K562 (cell line): ENCODE results near the gene CTXN1.

Experiments used
- HMG20B ChIP-seq: fragments of 250-450 bp; sonication (Bioruptor Pico); IDR thresholded peaks from 2 replicates; pipeline ENCODE4 v1.5.0; 2021; ENCODE audit warnings: mild to moderate bottlenecking
- NCOR1 ChIP-seq: fragments of 450-650 bp; IDR thresholded peaks from 2 replicates; pipeline ENCODE4 v1.6.1; 2016; ENCODE audit warnings: mild to moderate bottlenecking, moderate library complexity
- NFXL1 ChIP-seq: fragments of 450-650 bp; formaldehyde crosslinking; IDR thresholded peaks from 2 replicates; pipeline ENCODE4 v1.4.0; 2021; ENCODE audit warnings: mild to moderate bottlenecking
- NFYB ChIP-seq: IDR thresholded peaks from 2 replicates; pipeline ENCODE4 v1.6.1; 2011; ENCODE audit warnings: mild to moderate bottlenecking, moderate library complexity; ENCODE audit not compliant: insufficient read length; ENCODE audit errors: extremely low read depth
- RAD21 ChIP-seq, 2 experiments: fragments of 250-450 bp in 1 of 2; fragments of 450-650 bp in 1 of 2; sonication (Bioruptor Pico) in 1 of 2; formaldehyde crosslinking in 1 of 2; IDR thresholded peaks in 1 of 2; conservative IDR thresholded peaks in 1 of 2; 2 replicates each; pipeline versions ENCODE4 v1.4.0 to v1.8.0; 2020 to 2022; ENCODE audit warnings: mild to moderate bottlenecking in 2 of 2, moderate library complexity in 1 of 2
- RHOXF2B ChIP-seq: fragments of 250-450 bp; sonication (Bioruptor Pico); conservative IDR thresholded peaks from 2 replicates; pipeline ENCODE4 v1.5.1; 2021
- SRF ChIP-seq, 2 experiments: fragments of 250-450, 450-650 bp in 1 of 2; sonication (Bioruptor Pico) in 1 of 2; sonication (generic) in 1 of 2; formaldehyde crosslinking; IDR thresholded peaks; 2 replicates each; pipeline versions ENCODE4 v1.5.0 to v1.5.1; 2020 to 2022; ENCODE audit warnings: mild to moderate bottlenecking in 1 of 2, missing genetic modification reagents in 1 of 2
- TCF7 ChIP-seq: sonication (generic); IDR thresholded peaks from 2 replicates; pipeline ENCODE4 v1.6.1; 2016; ENCODE audit warnings: antibody characterized with exemption, borderline replicate concordance
- ZNF274 ChIP-seq: IDR thresholded peaks from 2 replicates; pipeline ENCODE4 v1.6.1; 2011; ENCODE audit warnings: low read depth, mild to moderate bottlenecking, low read length, moderate library complexity, borderline replicate concordance
- TF ChIP-seq, protein P1 (sequence below), 2 experiments: fragments of 450-650 bp; conservative IDR thresholded peaks; 2 replicates each; pipeline ENCODE4 v1.6.1; 2017; ENCODE audit warnings: mild to moderate bottlenecking in 2 of 2, moderate library complexity in 2 of 2

DNA sequence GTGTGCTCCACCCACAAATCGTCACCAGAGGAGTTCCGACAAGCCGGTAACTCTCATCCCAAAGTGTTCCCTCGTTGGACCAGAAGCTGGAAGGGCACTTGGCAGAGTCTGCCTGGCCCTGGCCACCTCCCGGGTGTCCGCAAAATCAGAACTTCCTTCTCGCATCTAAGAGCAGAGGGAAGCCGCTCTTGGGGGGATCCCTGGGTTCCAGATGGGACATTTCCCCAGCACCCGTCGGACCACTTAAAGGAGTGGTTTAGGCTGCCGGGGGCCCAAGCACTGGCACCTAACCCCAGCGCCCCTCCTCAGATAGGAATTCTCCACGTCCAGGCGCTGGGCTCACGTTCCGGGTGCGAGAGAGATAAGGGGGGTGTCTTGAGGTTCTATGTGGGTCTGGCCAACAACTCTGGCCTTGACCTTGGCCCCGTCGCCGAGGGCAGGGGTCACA lies 23.1 kb downstream of the CTXN1 start:
- TF ChIP-seq SRF (CRISPR knock-in tag; IDR thresholded peaks at IDR 0.05) = no peak
- TF ChIP-seq, protein P1, sequence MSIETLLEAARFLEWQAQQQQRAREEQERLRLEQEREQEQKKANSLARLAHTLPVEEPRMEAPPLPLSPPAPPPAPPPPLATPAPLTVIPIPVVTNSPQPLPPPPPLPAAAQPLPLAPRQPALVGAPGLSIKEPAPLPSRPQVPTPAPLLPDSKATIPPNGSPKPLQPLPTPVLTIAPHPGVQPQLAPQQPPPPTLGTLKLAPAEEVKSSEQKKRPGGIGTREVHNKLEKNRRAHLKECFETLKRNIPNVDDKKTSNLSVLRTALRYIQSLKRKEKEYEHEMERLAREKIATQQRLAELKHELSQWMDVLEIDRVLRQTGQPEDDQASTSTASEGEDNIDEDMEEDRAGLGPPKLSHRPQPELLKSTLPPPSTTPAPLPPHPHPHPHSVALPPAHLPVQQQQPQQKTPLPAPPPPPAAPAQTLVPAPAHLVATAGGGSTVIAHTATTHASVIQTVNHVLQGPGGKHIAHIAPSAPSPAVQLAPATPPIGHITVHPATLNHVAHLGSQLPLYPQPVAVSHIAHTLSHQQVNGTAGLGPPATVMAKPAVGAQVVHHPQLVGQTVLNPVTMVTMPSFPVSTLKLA (conservative IDR thresholded peaks at IDR 0.05) = no peak
- TF ChIP-seq RAD21 (CRISPR knock-in tag; conservative IDR thresholded peaks at IDR 0.05 in 1 of 2, IDR thresholded peaks at IDR 0.05 in 1 of 2) = no peak
- TF ChIP-seq NFXL1 (CRISPR knock-in tag) = no peak
- TF ChIP-seq NCOR1 = no peak
- TF ChIP-seq ZNF274 = no peak
- no peak for TF ChIP-seq RHOXF2B
- no peak for TF ChIP-seq NFYB
- no peak for TF ChIP-seq HMG20B (CRISPR knock-in tag)
- no peak for TF ChIP-seq TCF7
